HTERT RPE-1 (cell line): Measurements from ENCODE around the gene GOLT1A.

Source experiments
- in situ Hi-C: fragments of 300-500 bp; cut with MboI; formaldehyde crosslinking; loops from 4 replicates; pipeline ENCODE4 v1.14.3; 2020; ENCODE audit warnings: low sequenced_read_pairs

GOLT1A gene

DNA sequence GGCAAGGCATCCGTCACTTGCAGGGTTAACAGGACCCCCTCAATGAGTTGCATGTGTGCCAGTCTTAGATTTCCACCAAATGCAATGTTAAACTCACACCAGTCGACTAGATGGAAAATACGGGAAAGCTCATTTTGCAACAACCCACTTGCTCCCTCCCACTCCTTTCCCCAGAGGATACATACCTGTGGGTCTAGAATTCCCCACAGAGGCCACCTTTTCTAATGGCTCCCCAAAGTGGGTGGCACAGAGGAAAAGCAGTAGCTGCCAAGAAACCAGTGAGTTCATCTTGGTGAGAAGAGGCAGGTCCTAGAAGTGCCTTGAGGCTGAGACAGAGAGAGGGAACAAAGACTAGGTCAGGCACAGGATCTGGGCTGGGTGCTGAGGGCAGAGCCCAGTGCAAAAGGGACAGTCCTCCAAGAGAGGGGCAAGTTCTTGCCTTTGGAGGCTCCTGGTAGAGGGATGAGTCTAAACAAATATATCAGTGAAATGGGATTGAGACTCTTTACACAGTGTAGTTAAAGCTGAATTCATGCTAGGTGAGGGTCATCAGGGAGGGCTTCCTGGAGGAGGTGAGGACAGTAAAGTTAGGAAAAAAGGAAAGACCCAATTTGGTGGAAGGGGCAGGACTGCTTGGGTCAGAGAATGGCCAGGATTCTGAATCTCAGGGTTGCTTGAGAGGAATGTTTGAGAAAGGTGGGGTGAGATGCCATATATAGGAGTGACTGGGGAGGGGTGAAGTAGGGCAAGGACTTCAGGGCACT lies 21.0 kb downstream of the GOLT1A start:
- in situ Hi-C loops = no loop called here

DNA sequence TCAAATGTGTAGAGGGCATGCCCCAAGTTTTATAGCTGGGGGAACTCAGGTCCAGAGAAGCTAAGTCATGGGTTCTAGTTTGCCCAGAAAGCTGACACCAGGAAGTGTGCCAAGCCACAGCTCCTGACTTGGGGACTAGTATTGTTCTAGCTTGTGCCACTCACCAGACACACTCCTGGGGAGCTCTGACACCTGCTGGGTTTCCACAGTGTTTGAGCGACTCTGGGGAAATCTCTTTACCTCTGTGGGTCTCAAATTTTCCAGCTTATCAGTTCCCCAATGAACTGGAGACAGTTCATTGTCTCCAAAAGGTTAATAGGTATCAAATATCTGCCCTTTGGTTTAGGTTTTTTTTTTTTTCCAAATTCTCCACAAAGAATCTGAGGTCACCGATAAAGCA lies 21.7 kb downstream of the GOLT1A start:
- in situ Hi-C loops = no loop called here

GRCh38 chr1:204191456-204191855 lies 22.3 kb downstream of the GOLT1A start:
- in situ Hi-C loops = no loop called here

GRCh38 chr1:204190212-204191211 lies 23.3 kb downstream of the GOLT1A start:
- in situ Hi-C loops = no loop called here

- in situ Hi-C loops = no loop called here
These were observed 24.7 kb downstream of the GOLT1A start for GRCh38 chr1:204188959-204189639.

DNA sequence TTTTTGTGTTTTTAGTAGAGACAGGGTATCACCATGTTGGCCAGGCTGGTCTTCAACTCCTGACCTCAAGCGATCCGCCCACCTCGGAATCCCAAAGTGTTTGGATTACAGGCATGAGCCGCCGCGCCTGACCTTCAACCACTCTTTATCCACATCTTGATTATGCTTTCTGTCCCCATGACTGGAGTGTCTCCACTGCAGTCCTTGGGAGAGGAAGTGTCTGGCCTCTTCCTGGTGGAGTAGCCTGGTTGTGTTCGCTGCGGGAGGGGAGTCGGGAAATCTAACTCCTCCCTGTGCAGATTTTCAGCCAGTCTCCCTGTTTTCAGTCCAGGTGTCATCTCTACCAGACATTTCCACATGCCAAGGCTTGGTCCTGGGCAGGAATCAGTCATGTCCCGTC lies 27.2 kb downstream of the GOLT1A start:
- in situ Hi-C loops = no loop called here

- in situ Hi-C loops = no loop called here
These were observed 32.7 kb downstream of the GOLT1A start for GRCh38 chr1:204181116-204181515.

- in situ Hi-C loops = no loop called here
These were observed 33.7 kb downstream of the GOLT1A start for GRCh38 chr1:204180133-204180532.

- in situ Hi-C loops = no loop called here
These were observed 35.1 kb downstream of the GOLT1A start for GRCh38 chr1:204178487-204179281.

- in situ Hi-C loops = no loop called here
These were observed 36.7 kb downstream of the GOLT1A start for GRCh38 chr1:204177133-204177532.

DNA sequence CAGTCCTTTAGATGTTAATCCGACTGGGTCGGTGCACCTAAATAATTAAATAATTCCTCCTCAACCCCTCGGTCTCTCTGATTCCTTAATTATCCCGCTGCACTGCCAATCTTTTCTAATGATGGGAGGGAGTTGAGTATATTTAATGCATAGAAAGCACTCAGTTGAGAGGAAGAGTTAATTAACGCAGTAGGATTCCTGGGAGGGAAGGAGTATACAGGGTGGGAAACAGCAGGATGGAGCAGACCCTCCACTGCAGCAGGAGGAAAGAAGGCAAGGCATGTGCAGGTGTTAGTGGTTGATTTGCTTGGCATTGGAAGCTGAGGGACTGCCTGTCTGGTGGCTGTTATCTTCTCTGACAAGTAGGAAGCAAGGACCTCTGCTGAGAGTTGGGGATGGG lies 37.7 kb downstream of the GOLT1A start:
- in situ Hi-C loops = no loop called here

GRCh38 chr1:204174958-204175357 lies 38.8 kb downstream of the GOLT1A start:
- in situ Hi-C loops = loop anchor here (25.0 kb wide), 1 partner anchor 187 kb away; the partner anchor contains the start of gene PLEKHA6

GRCh38 chr1:204172404-204173029 lies 41.3 kb downstream of the GOLT1A start:
- in situ Hi-C loops = loop anchor here (25.0 kb wide), 1 partner anchor 190 kb away; the partner anchor contains the start of gene PLEKHA6

DNA sequence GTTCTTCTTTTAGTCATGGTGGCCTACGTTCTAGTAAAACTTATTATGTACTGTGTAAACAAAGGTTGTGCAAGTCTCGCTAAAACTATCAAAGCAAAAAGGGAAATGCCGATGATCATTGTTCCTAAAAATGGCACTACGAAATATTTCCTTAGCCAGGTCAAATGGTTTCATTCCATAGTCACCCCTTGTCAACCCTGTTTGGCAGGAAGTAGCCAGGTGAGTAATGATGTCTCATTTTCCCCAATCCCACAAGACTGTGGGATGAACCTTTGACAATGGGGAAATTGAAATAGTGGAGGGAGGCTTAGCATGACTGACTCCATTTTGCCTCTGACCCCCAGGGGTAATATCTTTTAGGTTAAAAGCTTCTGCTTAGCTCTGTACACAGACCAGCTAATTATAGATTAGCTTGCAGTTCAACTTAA lies 42.0 kb downstream of the GOLT1A start:
- in situ Hi-C loops = loop anchor here (25.0 kb wide), 1 partner anchor 191 kb away; the partner anchor contains the start of gene PLEKHA6

- in situ Hi-C loops = loop anchor here (25.0 kb wide), 1 partner anchor 192 kb away; the partner anchor contains the start of gene PLEKHA6
These were observed 43.2 kb downstream of the GOLT1A start for GRCh38 chr1:204170494-204171155.

- in situ Hi-C loops = loop anchor here (25.0 kb wide), 1 partner anchor 192 kb away; the partner anchor contains the start of gene PLEKHA6
These were observed 43.9 kb downstream of the GOLT1A start for GRCh38 chr1:204169858-204170257.

- in situ Hi-C loops = loop anchor here (25.0 kb wide), 1 partner anchor 195 kb away; the partner anchor contains the start of gene PLEKHA6
These were observed 46.1 kb downstream of the GOLT1A start for GRCh38 chr1:204167730-204168129.

- in situ Hi-C loops = loop anchor here (25.0 kb wide), 1 partner anchor 196 kb away; the partner anchor contains the start of gene PLEKHA6
These were observed 47.6 kb downstream of the GOLT1A start, which contains the start of gene REN for GRCh38 chr1:204166219-204166618. Gene REN, minus strand, starts transcription at chr1:204166337. Its CDS starts 44 bp downstream, at chr1:204166293.
